ENCODE results near the gene OR52E6.

The OR52E6 gene

GRCh38 chr11:5841797-5842196 is at the start of gene OR52E6:
Gene OR52E6 (minus strand): TSS chr11:5841897. CDS start chr11:5841897, 0 bp downstream.
- DNase-seq (ENCODE audit: low spot score): no peak

GRCh38 chr11:5891216-5891800 is 49.6 kb upstream of the OR52E6 start:
- peak; percentile 31 for DNase-seq (ENCODE audit: low spot score)

GRCh38 chr11:5887661-5888060 is 46.0 kb upstream of the OR52E6 start:
- DNase-seq (ENCODE audit: low spot score): no peak

- no peak for DNase-seq (ENCODE audit: low spot score)
Measured at GRCh38 chr11:5887172-5887571, 45.5 kb upstream of the OR52E6 start.

- no peak for DNase-seq (ENCODE audit: low spot score)
Measured at GRCh38 chr11:5881756-5882155, 40.1 kb upstream of the OR52E6 start.

GRCh38 chr11:5880329-5880728 is 38.6 kb upstream of the OR52E6 start, which contains the start of gene OR52E4:
Gene OR52E4 (plus strand): TSS chr11:5880629. CDS start chr11:5884293, 3,664 bp downstream.
- DNase-seq (ENCODE audit: low spot score): no peak

GRCh38 chr11:5878564-5878963 is 36.9 kb upstream of the OR52E6 start:
- DNase-seq (ENCODE audit: low spot score): no peak

GRCh38 chr11:5865826-5866225 is 24.1 kb upstream of the OR52E6 start:
- no peak for DNase-seq (ENCODE audit: low spot score)

- DNase-seq (ENCODE audit: low spot score): no peak
Measured at GRCh38 chr11:5857590-5857989, 15.9 kb upstream of the OR52E6 start, which contains the start of gene OR52E8. Gene OR52E8 (minus strand): TSS chr11:5857690. CDS start chr11:5857690, 0 bp downstream.

GRCh38 chr11:5851002-5851401 is 9.3 kb upstream of the OR52E6 start:
- no peak for DNase-seq (ENCODE audit: low spot score)

- no peak for DNase-seq (ENCODE audit: low spot score)
Measured at GRCh38 chr11:5847711-5848110, 6.0 kb upstream of the OR52E6 start.

- no peak for DNase-seq (ENCODE audit: low spot score)
Measured at GRCh38 chr11:5846701-5847100, 5.0 kb upstream of the OR52E6 start.

GRCh38 chr11:5837695-5838094 is 4.0 kb downstream of the OR52E6 start:
- no peak for DNase-seq (ENCODE audit: low spot score)

GRCh38 chr11:5833446-5833845 is 8.3 kb downstream of the OR52E6 start:
- no peak for DNase-seq (ENCODE audit: low spot score)

GRCh38 chr11:5831196-5831829 is 10.4 kb downstream of the OR52E6 start:
- DNase-seq (ENCODE audit: low spot score): peak; percentile 20

GRCh38 chr11:5818245-5818886 is 23.3 kb downstream of the OR52E6 start:
- no peak for DNase-seq (ENCODE audit: low spot score)

GRCh38 chr11:5815534-5815933 is 26.2 kb downstream of the OR52E6 start:
- DNase-seq (ENCODE audit: low spot score): no peak

GRCh38 chr11:5809905-5810795 is 31.5 kb downstream of the OR52E6 start:
- no peak for DNase-seq (ENCODE audit: low spot score)

GRCh38 chr11:5809122-5809519 is 32.6 kb downstream of the OR52E6 start:
- no peak for DNase-seq (ENCODE audit: low spot score)

GRCh38 chr11:5808500-5809121 is 33.1 kb downstream of the OR52E6 start, which contains the start of gene OR52N2:
Gene OR52N2 (plus strand): TSS chr11:5808924. CDS start chr11:5820336, 11,412 bp downstream.
- DNase-seq (ENCODE audit: low spot score): peak; percentile 78

GRCh38 chr11:5807580-5807979 is 34.1 kb downstream of the OR52E6 start:
- no peak for DNase-seq (ENCODE audit: low spot score)

- no peak for DNase-seq (ENCODE audit: low spot score)
Measured at GRCh38 chr11:5803982-5804381, 37.7 kb downstream of the OR52E6 start.

Data from LoVo (cell line).